Right forelimb (tissue), 1 donor: ENCODE data around the gene STH.
"Not testable (repeated sequence)": the region's sequence is repeated elsewhere in the genome, so short reads cannot be mapped to it uniquely, and the experiment has no call there.

Source experiments
- DNase-seq: peaks from one replicate; pipeline ENCODE4 v3.0.0-alpha.2; 2018

Gene STH

DNA sequence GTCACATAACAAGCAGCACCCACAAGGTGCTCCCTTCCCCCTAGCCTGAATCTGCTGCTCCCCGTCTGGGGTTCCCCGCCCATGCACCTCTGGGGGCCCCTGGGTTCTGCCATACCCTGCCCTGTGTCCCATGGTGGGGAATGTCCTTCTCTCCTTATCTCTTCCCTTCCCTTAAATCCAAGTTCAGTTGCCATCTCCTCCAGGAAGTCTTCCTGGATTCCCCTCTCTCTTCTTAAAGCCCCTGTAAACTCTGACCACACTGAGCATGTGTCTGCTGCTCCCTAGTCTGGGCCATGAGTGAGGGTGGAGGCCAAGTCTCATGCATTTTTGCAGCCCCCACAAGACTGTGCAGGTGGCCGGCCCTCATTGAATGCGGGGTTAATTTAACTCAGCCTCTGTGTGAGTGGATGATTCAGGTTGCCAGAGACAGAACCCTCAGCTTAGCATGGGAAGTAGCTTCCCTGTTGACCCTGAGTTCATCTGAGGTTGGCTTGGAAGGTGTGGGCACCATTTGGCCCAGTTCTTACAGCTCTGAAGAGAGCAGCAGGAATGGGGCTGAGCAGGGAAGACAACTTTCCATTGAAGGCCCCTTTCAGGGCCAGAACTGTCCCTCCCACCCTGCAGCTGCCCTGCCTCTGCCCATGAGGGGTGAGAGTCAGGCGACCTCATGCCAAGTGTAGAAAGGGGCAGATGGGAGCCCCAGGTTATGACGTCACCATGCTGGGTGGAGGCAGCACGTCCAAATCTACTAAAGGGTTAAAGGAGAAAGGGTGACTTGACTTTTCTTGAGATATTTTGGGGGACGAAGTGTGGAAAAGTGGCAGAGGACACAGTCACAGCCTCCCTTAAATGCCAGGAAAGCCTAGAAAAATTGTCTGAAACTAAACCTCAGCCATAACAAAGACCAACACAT lies at the start of gene STH:
STH (plus strand) TSS at position 264 of the 913 bp plus-strand sequence; CDS start at position 294, 30 bp downstream.
- no peak for DNase-seq

DNA sequence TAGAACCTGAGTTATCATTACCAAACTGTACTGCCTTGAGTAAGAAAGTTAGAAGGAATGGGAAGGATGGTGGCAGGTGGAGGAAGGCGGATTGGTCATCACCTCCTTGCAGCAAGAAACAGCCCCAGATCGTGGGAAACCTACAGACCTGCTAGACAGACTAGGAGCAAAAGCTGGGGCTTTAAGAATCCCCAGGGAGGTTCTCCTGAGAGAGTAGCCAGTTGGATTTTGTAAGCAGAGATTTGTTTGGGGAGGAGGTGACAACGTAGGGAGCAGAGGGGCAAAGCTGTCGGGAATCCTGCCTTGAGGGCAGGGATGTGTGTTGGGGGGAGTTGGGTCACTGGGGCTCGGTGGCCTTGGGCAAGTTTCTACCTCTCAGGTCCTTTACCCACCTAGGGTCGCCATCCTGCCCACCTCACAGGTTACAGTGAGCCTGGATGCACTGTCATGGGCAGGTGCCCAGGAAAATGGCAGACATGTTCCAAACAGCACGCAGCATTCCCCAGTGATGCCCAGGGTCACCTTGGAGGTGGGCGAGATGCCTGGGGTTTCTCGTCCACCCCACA lies 49.2 kb upstream of the STH start:
- DNase-seq: no peak

GRCh38 chr17:45950888-45951287 lies 48.2 kb upstream of the STH start:
- DNase-seq: no peak

DNA sequence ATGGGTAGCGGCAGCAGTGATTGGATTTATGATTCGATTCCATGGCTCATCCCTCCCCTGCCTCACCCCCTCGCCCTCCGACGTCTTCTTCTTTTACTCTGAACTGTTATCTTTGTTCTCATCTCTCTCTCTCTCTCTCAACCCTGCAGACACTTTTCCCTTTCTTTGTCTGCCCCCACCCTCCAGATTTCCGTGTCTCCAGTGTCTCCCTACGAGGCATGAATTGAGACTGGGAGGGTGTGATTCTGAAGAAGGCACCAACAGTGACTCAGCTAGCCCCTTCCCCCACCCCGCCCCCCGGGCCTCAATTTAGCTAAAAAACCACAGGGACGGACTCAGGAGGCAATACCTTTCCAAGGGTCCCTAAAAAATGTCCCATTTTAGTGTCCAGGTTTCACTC lies 47.6 kb upstream of the STH start:
- DNase-seq: no peak

GRCh38 chr17:45951941-45952340 lies 47.1 kb upstream of the STH start:
- DNase-seq: no peak

- DNase-seq: no peak
Observed at GRCh38 chr17:45952814-45953320, 46.2 kb upstream of the STH start.

DNA sequence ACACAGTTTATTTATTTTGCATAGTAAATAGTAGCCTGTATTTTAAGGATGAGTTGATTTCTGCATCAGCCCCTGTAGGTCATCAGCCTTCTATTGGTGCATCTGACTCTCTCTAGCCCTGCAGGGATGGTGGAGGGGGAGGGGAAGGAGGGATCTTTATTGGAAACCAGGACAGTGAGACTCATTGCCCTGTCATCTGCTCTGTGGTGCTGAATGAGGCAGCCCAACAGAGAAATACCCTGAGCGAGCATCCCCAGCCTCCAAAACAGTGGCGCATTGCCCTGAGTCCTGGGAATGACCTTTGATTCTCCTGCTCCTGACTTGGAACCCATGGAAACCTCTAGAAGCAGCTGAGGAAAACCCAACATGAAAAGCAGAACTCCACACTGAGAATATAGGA lies 45.5 kb upstream of the STH start:
- DNase-seq: no peak

- DNase-seq: no peak
Observed at GRCh38 chr17:45954914-45955313, 44.1 kb upstream of the STH start.

DNA sequence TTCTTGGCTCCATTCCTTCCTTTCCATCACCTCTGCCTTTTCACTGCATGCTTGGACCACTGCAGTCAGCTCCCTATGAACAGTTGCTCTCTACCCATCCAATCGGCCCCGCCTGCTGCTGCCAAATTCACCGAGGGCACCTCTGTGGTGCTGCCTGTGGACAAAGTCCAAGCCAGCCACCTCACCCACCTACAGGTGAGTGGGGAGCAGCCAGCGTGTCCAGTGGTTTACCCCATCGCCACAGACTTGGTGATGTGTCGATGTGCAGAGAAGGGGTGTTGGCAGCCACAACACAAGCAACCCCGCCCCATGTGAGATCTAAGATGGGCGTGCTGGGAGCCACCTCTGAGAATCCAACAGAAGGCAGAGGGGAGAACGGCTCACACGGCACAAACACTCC lies 43.7 kb upstream of the STH start:
- DNase-seq: no peak

DNA sequence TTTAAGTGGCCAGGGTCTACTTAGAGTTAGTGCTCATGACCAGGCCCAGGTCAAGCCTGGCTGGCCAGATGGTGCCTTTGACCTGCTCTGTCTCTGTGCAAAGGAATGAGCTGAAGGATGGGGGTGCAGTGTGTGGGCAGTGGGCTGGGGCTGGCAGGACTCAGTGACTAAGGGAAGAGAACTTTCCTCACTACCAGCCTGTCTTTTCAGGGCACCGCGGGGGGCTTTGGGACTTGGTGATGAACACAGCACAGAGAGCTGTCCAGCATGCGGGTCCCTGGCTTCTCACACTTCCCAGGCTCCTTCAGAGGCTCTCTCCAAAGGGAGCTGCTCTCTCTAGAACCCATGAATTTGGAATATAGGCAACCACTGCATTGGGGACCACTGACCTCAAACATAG lies 43.0 kb upstream of the STH start:
- DNase-seq: no peak

- DNase-seq: not testable (repeated sequence)
Observed at GRCh38 chr17:45956746-45957145, 42.3 kb upstream of the STH start.

- DNase-seq: no peak
Observed at GRCh38 chr17:45958307-45958706, 40.7 kb upstream of the STH start.

DNA sequence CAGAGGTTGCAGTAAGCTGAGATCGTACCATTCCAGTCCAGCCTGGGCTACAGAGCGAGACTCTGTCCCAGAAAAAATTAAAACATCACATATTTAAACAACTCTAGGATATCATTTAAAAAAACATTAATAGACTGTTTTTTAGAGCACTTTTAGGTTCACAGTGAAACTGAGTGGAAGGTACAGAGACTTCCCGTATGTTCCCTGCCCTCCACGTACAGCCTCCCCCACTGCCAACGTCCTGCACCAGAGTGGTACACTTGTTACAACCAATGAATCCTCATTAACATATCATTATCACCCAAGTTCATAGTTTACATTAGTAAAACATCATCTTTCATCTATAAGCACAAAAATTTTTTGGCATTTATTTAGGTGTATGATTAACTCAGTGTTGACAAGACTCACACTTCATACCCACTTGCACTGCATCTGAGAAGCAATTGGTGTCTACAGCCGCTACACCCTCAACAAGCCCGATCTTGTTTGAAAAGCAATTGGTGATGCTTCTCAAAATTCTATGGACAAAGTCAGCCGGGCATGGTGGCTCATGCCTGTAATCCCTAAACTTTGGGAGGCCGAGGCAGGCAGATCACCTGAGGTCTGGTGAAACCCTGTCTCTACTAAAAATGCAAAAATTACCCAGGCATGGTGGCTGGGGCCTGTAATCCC lies 39.9 kb upstream of the STH start:
- no peak for DNase-seq

- no peak for DNase-seq
Observed at GRCh38 chr17:45960311-45960710, 38.7 kb upstream of the STH start.

DNA sequence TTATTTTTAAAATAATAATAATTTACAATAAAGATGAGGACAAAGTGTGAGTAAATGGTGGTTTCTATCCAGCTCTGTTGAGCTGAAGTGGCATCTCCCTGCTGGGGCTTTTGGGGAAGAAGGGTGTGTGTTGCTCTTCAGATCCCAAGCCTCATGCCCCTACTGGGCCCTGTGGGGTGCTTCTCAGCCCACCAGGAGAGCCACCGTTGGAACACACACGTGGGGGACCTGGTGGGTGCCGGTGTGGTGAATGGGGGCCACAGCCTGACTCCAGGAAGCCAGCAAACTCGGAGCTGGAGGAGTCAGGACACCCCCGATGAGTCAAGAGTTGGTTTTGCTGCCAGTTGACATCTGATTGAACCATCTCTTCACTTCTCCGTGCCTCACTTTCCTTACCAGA lies 37.8 kb upstream of the STH start:
- DNase-seq: no peak

DNA sequence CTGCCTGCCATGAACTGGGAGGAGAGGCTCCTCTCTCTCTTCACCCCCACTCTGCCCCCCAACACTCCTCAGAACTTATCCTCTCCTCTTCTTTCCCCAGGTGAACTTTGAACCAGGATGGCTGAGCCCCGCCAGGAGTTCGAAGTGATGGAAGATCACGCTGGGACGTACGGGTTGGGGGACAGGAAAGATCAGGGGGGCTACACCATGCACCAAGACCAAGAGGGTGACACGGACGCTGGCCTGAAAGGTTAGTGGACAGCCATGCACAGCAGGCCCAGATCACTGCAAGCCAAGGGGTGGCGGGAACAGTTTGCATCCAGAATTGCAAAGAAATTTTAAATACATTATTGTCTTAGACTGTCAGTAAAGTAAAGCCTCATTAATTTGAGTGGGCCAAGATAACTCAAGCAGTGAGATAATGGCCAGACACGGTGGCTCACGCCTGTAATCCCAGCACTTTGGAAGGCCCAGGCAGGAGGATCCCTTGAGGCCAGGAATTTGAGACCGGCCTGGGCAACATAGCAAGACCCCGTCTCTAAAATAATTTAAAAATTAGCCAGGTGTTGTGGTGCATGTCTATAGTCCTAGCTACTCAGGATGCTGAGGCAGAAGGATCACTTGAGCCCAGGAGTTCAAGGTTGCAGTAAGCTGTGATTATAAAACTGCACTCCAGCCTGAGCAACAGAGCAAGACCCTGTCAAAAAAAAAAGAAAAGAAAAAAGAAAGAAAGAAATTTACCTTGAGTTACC lies 36.7 kb upstream of the STH start:
- DNase-seq: no peak

GRCh38 chr17:45963283-45963682 lies 35.8 kb upstream of the STH start:
- DNase-seq: no peak

- no peak for DNase-seq
Observed at GRCh38 chr17:45963889-45964288, 35.2 kb upstream of the STH start.

- DNase-seq: no peak
Observed at GRCh38 chr17:45964634-45965033, 34.4 kb upstream of the STH start.

DNA sequence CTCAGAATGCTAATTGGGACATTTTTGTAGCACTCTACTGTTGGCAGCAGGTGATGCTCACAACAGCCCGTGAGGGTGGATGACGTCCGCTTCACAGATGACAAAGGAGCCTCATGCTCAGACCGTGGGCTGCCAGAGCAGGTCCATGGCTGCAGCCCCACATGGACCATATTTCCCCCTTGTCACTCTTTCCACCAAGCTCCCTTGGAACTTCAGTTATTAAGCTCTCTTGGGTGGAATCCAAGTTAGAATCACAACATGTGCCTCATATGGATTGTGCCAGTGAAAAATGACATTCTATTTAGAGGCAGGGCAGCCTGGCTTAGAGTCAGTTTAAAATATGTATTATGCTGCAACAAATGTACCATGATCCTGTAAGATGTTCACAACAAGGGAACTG lies 33.2 kb upstream of the STH start:
- no peak for DNase-seq

GRCh38 chr17:45966606-45967280 lies 32.3 kb upstream of the STH start:
- DNase-seq: no peak

DNA sequence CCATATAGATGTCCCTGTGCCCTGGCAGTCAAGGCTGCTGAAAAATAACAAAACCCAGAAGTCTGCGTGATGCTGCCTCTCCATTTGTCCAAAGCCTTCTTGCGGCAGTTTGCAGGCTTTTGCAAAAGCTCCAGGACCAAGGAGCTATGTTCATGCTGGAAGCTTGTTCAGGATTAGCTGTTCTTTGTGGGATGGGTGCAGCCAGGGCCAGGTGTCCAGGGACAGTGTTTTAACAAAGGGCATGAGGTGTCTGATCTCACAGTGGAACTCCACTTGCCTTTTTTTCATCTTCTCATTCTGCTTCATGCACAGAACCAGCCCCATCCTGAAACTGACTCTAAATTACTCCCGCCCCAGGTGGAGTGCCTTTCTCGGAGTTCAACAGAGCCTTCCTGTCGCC lies 31.7 kb upstream of the STH start:
- no peak for DNase-seq
